Neural crest cell (in vitro differentiated cells): ENCODE measurements around the gene WSCD1. TPM values are rescaled to one million over a fixed set of nuclear protein-coding genes. Genes with fewer than 3 reads are reported as not detected.

ENCODE experiments used
- DNase-seq: peaks from one replicate; pipeline ENCODE4 v3.0.0; 2021; ENCODE audit warnings: low read depth, mixed read lengths, low spot score
- H3K27ac Mint-ChIP-seq: one replicate; pipeline ENCODE4 v1.8.0; 2021; ENCODE audit warnings: mild to moderate bottlenecking, mixed read lengths; ENCODE audit not compliant: unreplicated experiment
- H3K27me3 Mint-ChIP-seq: 2 replicates; pipeline ENCODE4 v1.8.0; 2021; ENCODE audit warnings: low read depth, mild to moderate bottlenecking, mixed read lengths
- H3K36me3 Mint-ChIP-seq: 2 replicates; pipeline ENCODE4 v1.8.0; 2021; ENCODE audit warnings: low read depth, mild to moderate bottlenecking, mixed read lengths
- H3K4me1 Mint-ChIP-seq: 2 replicates; pipeline ENCODE4 v1.8.0; 2021; ENCODE audit warnings: mixed read lengths
- H3K4me3 Mint-ChIP-seq: one replicate; pipeline ENCODE4 v1.8.0; 2021; ENCODE audit warnings: mild to moderate bottlenecking, mixed read lengths
- H3K9me3 Mint-ChIP-seq: 2 replicates; pipeline ENCODE4 v1.8.0; 2021; ENCODE audit warnings: mixed read lengths
- CTCF ChIP-seq: fragments of 200-600 bp; sonication (generic); conservative IDR thresholded peaks from 2 replicates; pipeline ENCODE4 v1.5.0; 2021; ENCODE audit warnings: antibody characterized with exemption, mild to moderate bottlenecking
- total RNA-seq: library from RNA; stranded (reverse); gene quantifications from 2 replicates; pipeline ENCODE4 v1.2.1, GENCODE V29; 2021

WSCD1 gene
- total RNA-seq, 1 donor from 2014 or later: 93.3 TPM

GRCh38 chr17:6027342-6028024 is 42.7 kb upstream of the WSCD1 start:
- TF ChIP-seq CTCF: no peak
- peaks cover 2% of the 10 kb centered on the region for H3K27me3 Mint-ChIP-seq
- no peak for DNase-seq
- peaks cover 14% of the 10 kb centered on the region for H3K4me1 Mint-ChIP-seq
- H3K4me3 Mint-ChIP-seq: no peak overlapping the region
- no peaks in the 10 kb centered on the region for H3K9me3 Mint-ChIP-seq
- no peaks in the 10 kb centered on the region for H3K36me3 Mint-ChIP-seq
- H3K27ac Mint-ChIP-seq: peak overlapping the region; percentile 48

- no peak for DNase-seq
- no peak for TF ChIP-seq CTCF
- Mint-ChIP-seq H3K4me3 (no peak overlapping the region), H3K4me1 (peaks cover 10% of the 10 kb centered on the region), H3K36me3 (no peaks in the 10 kb centered on the region), H3K27ac (no peak overlapping the region), H3K9me3 (no peaks in the 10 kb centered on the region), H3K27me3 (peaks cover 2% of the 10 kb centered on the region)
Observed at GRCh38 chr17:6028294-6028693, 41.9 kb upstream of the WSCD1 start.

GRCh38 chr17:6035801-6036394 is 34.3 kb upstream of the WSCD1 start:
- no peaks in the 10 kb centered on the region for H3K36me3 Mint-ChIP-seq
- no peak overlapping the region for H3K4me3 Mint-ChIP-seq
- DNase-seq: no peak
- TF ChIP-seq CTCF: no peak
- no peak overlapping the region for H3K27ac Mint-ChIP-seq
- H3K9me3 Mint-ChIP-seq: no peaks in the 10 kb centered on the region
- H3K27me3 Mint-ChIP-seq: no peaks in the 10 kb centered on the region
- no peaks in the 10 kb centered on the region for H3K4me1 Mint-ChIP-seq

- Mint-ChIP-seq H3K36me3 (no peaks in the 10 kb centered on the region), H3K27ac (peak overlapping the region; percentile 59), H3K9me3 (no peaks in the 10 kb centered on the region), H3K4me3 (no peak overlapping the region), H3K27me3 (peaks cover 2% of the 10 kb centered on the region), H3K4me1 (no peaks in the 10 kb centered on the region)
- no peak for DNase-seq
- no peak for TF ChIP-seq CTCF
Observed at GRCh38 chr17:6040504-6040903, 29.7 kb upstream of the WSCD1 start.

GRCh38 chr17:6041246-6041645 is 28.9 kb upstream of the WSCD1 start:
- DNase-seq: no peak
- H3K9me3 Mint-ChIP-seq: no peaks in the 10 kb centered on the region
- H3K36me3 Mint-ChIP-seq: no peaks in the 10 kb centered on the region
- TF ChIP-seq CTCF: no peak
- H3K27ac Mint-ChIP-seq: no peak overlapping the region
- peaks cover 2% of the 10 kb centered on the region for H3K27me3 Mint-ChIP-seq
- H3K4me3 Mint-ChIP-seq: no peak overlapping the region
- H3K4me1 Mint-ChIP-seq: no peaks in the 10 kb centered on the region
